CD14-positive monocyte (primary cell): ENCODE data around the gene TRMT5. TPM values are rescaled to one million over a fixed set of nuclear protein-coding genes. Genes with fewer than 3 reads are reported as not detected.

Source experiments
- DNase-seq, 3 donors: peaks; one replicate each; pipeline ENCODE4 v3.0.0-alpha.2; 2011 to 2022
- H2AFZ ChIP-seq: 2 replicates; pipeline ENCODE4 v1.6.0; 2012; ENCODE audit warnings: mild to moderate bottlenecking, low read depth, low read length, inconsistent platforms; ENCODE audit not compliant: insufficient read depth, poor library complexity, severe bottlenecking
- H3K27ac ChIP-seq, 2 donors: 1 replicate in 1 of 2; 2 replicates in 1 of 2; pipeline ENCODE4 v1.5.1; 2012 to 2013; ENCODE audit warnings: low read length in 2 of 2, control low read depth in 1 of 2, inconsistent platforms in 1 of 2, low read depth in 1 of 2, mild to moderate bottlenecking in 1 of 2
- H3K27me3 ChIP-seq, 2 donors: one replicate each; pipeline versions ENCODE4 v1.6.0 to v1.6.1; 2011 to 2013; ENCODE audit warnings: low read length in 2 of 2; ENCODE audit not compliant: control insufficient read depth in 2 of 2, insufficient read depth in 2 of 2
- H3K36me3 ChIP-seq, 2 donors: replicated peaks in 1 of 2; 1 replicate in 1 of 2; 2 replicates in 1 of 2; pipeline versions ENCODE4 v1.5.1 to v1.6.1; 2012 to 2013; ENCODE audit warnings: low read length in 2 of 2, control low read depth in 1 of 2, inconsistent platforms in 1 of 2, mild to moderate bottlenecking in 1 of 2; ENCODE audit not compliant: insufficient read depth in 2 of 2, control insufficient read depth in 1 of 2
- H3K4me1 ChIP-seq, 2 donors: 1 replicate in 1 of 2; 2 replicates in 1 of 2; pipeline versions ENCODE4 v1.5.1 to v1.6.1; 2012 to 2013; ENCODE audit warnings: low read length in 2 of 2, control low read depth in 1 of 2, inconsistent platforms in 1 of 2, mild to moderate bottlenecking in 1 of 2, moderate library complexity in 1 of 2; ENCODE audit not compliant: insufficient read depth in 2 of 2, control insufficient read depth in 1 of 2
- H3K4me2 ChIP-seq: replicated peaks from 2 replicates; pipeline ENCODE3; 2012; ENCODE audit warnings: low read length, moderate library complexity, mild to moderate bottlenecking; ENCODE audit not compliant: poor library complexity, severe bottlenecking; ENCODE audit errors: extremely low read depth
- H3K4me3 ChIP-seq, 3 experiments: fragments of 200-600 bp in 1 of 3; sonication (generic) in 1 of 3; replicated peaks in 1 of 3; 1 replicate in 2 of 3; 2 replicates in 1 of 3; pipeline ENCODE4 v1.5.1; 2011 to 2013; ENCODE audit warnings: low read length in 3 of 3, mild to moderate bottlenecking in 3 of 3, control low read depth in 2 of 3, low read depth in 2 of 3, inconsistent platforms in 1 of 3, moderate library complexity in 1 of 3
- H3K79me2 ChIP-seq: 2 replicates; pipeline ENCODE4 v1.6.0; 2012; ENCODE audit warnings: mild to moderate bottlenecking, control low read depth, inconsistent platforms, low read length, moderate library complexity; ENCODE audit not compliant: insufficient read depth
- H3K9ac ChIP-seq: 2 replicates; pipeline ENCODE4 v1.6.0; 2017; ENCODE audit warnings: low read length, mild to moderate bottlenecking; ENCODE audit not compliant: insufficient read depth, poor library complexity, severe bottlenecking
- H3K9me3 ChIP-seq, 2 donors: replicated peaks in 1 of 2; 1 replicate in 1 of 2; 2 replicates in 1 of 2; pipeline versions ENCODE4 v1.5.1 to v1.6.1; 2012 to 2013; ENCODE audit warnings: low read length in 2 of 2, control low read depth in 1 of 2; ENCODE audit not compliant: control insufficient read depth in 1 of 2, insufficient read depth in 1 of 2
- H4K20me1 ChIP-seq: 2 replicates; pipeline ENCODE4 v1.6.0; 2012; ENCODE audit warnings: mild to moderate bottlenecking, low read length, control low read depth, moderate library complexity; ENCODE audit not compliant: insufficient read depth
- H3K27ac Mint-ChIP-seq, 7 donors: one replicate each; pipeline ENCODE4 v1.8.0; 2020; ENCODE audit warnings: mild to moderate bottlenecking in 7 of 7, mixed read lengths in 7 of 7, moderate library complexity in 6 of 7, inconsistent platforms in 2 of 7
- H3K27me3 Mint-ChIP-seq, 3 donors: one replicate each; pipeline ENCODE4 v1.8.0; 2021 to 2022; ENCODE audit warnings: low read depth in 3 of 3, mild to moderate bottlenecking in 3 of 3, mixed read lengths in 3 of 3, moderate library complexity in 3 of 3, inconsistent platforms in 1 of 3
- H3K36me3 Mint-ChIP-seq, 2 donors: one replicate each; pipeline ENCODE4 v1.8.0; 2020; ENCODE audit warnings: mixed read lengths in 2 of 2, inconsistent platforms in 1 of 2, mild to moderate bottlenecking in 1 of 2
- H3K4me1 Mint-ChIP-seq: one replicate; pipeline ENCODE4 v1.8.0; 2020; ENCODE audit warnings: mild to moderate bottlenecking, mixed read lengths
- H3K4me3 Mint-ChIP-seq, 2 donors: one replicate each; pipeline ENCODE4 v1.8.0; 2020; ENCODE audit warnings: mild to moderate bottlenecking in 2 of 2, mixed read lengths in 2 of 2, moderate library complexity in 1 of 2
- H3K9me3 Mint-ChIP-seq, 7 donors: one replicate each; pipeline ENCODE4 v1.8.0; 2020 to 2022; ENCODE audit warnings: mixed read lengths in 7 of 7, mild to moderate bottlenecking in 6 of 7, moderate library complexity in 6 of 7, inconsistent platforms in 2 of 7
- CTCF ChIP-seq: fragments of 200-600 bp; IDR thresholded peaks from one replicate; pipeline ENCODE4 v1.8.0; 2022; ENCODE audit warnings: antibody characterized with exemption, mild to moderate bottlenecking
- WGBS: methylation state at CpG from one replicate; pipeline ENCODE4 v1.1.5; 2013; ENCODE audit warnings: missing lambda C conversion rate; ENCODE audit not compliant: insufficient coverage; 5-methylcytosine and 5-hydroxymethylcytosine counted together
- intact Hi-C, 2 donors: fragments of 100-400 bp; cut with micrococcal nuclease; formaldehyde crosslinking; loops; one replicate each; pipeline versions ENCODE4 v1.15.0 to v1.15.1; 2023
- polyA plus RNA-seq, 3 donors: library from polyadenylated mRNA; depleted of rRNA in 1 of 3; unstranded in 2 of 3; stranded (reverse) in 1 of 3; fragments of 300-500 nt in 2 of 3; fragments of >200 nt in 1 of 3; fragmentation: Illumina TruSeq in 2 of 3; gene quantifications; 1 replicate in 2 of 3; 2 replicates in 1 of 3; pipeline ENCODE4 v1.2.3, GENCODE V29; 2012 to 2021

The TRMT5 gene
- polyA plus RNA-seq, 3 donors = 0.89 to 2.8 (median 1.9) TPM

- Histone ChIP-seq H3K36me3 (peaks cover 0 to 32% of the 10 kb centered on the region in 2 donors), H4K20me1 (no peaks in the 10 kb centered on the region), H3K9ac (no peak overlapping the region), H3K4me3 (no peak overlapping the region), H3K79me2 (no peaks in the 10 kb centered on the region), H3K4me1 (peaks cover 7 to 13% of the 10 kb centered on the region in 2 donors), H3K27ac (no peak overlapping the region), H2AFZ (no peak overlapping the region), H3K27me3 (no peaks in the 10 kb centered on the region), H3K9me3 (no peaks in the 10 kb centered on the region), H3K4me2 (no peak overlapping the region)
- Mint-ChIP-seq H3K4me1 (peaks cover 8% of the 10 kb centered on the region), H3K27me3 (no peaks in the 10 kb centered on the region), H3K9me3 (no peaks in the 10 kb centered on the region), H3K36me3 (peaks cover 24 to 27% of the 10 kb centered on the region in 2 donors), H3K27ac (no peak overlapping the region), H3K4me3 (no peak overlapping the region)
- TF ChIP-seq CTCF = no peak
- WGBS = 86% methylated on average over 2 of the region's 2 CpGs
- DNase-seq = no peak
- intact Hi-C loops = no loop called here
Observed at GRCh38 chr14:60975551-60975950, 5.3 kb downstream of the TRMT5 start.

- no peak overlapping the region for H2AFZ ChIP-seq
- peaks cover 0 to 13% of the 10 kb centered on the region in 2 donors for H3K4me1 ChIP-seq
- no peak overlapping the region for H3K4me2 ChIP-seq
- no peaks in the 10 kb centered on the region for H3K79me2 ChIP-seq
- Mint-ChIP-seq H3K4me3 (no peak overlapping the region), H3K27ac (no peak overlapping the region), H3K36me3 (peaks cover 24 to 27% of the 10 kb centered on the region in 2 donors), H3K9me3 (no peaks in the 10 kb centered on the region), H3K4me1 (peaks cover 9% of the 10 kb centered on the region), H3K27me3 (no peaks in the 10 kb centered on the region)
- 100% methylated on average over 1 of the region's 6 CpGs for WGBS
- no peak for DNase-seq
- no peak overlapping the region for H3K9ac ChIP-seq
- H3K27ac ChIP-seq = no peak overlapping the region
- intact Hi-C loops = no loop called here
- H4K20me1 ChIP-seq = no peaks in the 10 kb centered on the region
- TF ChIP-seq CTCF = no peak
- no peak overlapping the region for H3K4me3 ChIP-seq
- H3K36me3 ChIP-seq = peaks cover 0 to 32% of the 10 kb centered on the region in 2 donors
- H3K27me3 ChIP-seq = no peaks in the 10 kb centered on the region
- no peaks in the 10 kb centered on the region for H3K9me3 ChIP-seq
Observed at GRCh38 chr14:60974090-60974651, 6.7 kb downstream of the TRMT5 start.
